HFFc6 (cell line): ENCODE measurements around the gene GPC6. TPM values are rescaled to one million over a fixed set of nuclear protein-coding genes. Genes with fewer than 3 reads are reported as not detected.

Source experiments
- DNase-seq: peaks from one replicate; pipeline ENCODE4 v3.0.0-alpha.2; 2018
- H3K27ac Mint-ChIP-seq: 2 replicates; pipeline ENCODE4 v1.8.0; 2020; ENCODE audit warnings: mild to moderate bottlenecking, mixed read lengths
- H3K27me3 Mint-ChIP-seq: 2 replicates; pipeline ENCODE4 v1.8.0; 2021; ENCODE audit warnings: mild to moderate bottlenecking, moderate library complexity, mixed read lengths; ENCODE audit not compliant: insufficient read depth
- H3K36me3 Mint-ChIP-seq: 2 replicates; pipeline ENCODE4 v1.8.0; 2021; ENCODE audit warnings: low read depth, mixed read lengths
- H3K4me1 Mint-ChIP-seq: 2 replicates; pipeline ENCODE4 v1.8.0; 2020; ENCODE audit warnings: low read depth, mixed read lengths
- H3K4me3 Mint-ChIP-seq: 2 replicates; pipeline ENCODE4 v1.8.0; 2020; ENCODE audit warnings: mild to moderate bottlenecking, moderate library complexity, mixed read lengths
- H3K9me3 Mint-ChIP-seq: 2 replicates; pipeline ENCODE4 v1.8.0; 2020; ENCODE audit warnings: mild to moderate bottlenecking, mixed read lengths
- total RNA-seq, 6 experiments: library from RNA; stranded (reverse); fragmentation: NEBNext Ultra II Directional; extraction: Animal tissue kit (Norgen Biotek cat#: 25700); gene quantifications; 2 replicates in 1 of 6; 3 replicates in 5 of 6; pipeline ENCODE4 v1.2.3, GENCODE V29; 2021
- TF ChIP-seq, protein P1 (sequence below): fragments of 200-600 bp; sonication (generic); IDR thresholded peaks from 2 replicates; pipeline ENCODE4 v1.5.0; 2021; ENCODE audit warnings: antibody characterized with exemption, mild to moderate bottlenecking

The GPC6 gene
- total RNA-seq, 6 experiments from 2014 or later, result 3.0 to 5.3 (median 4.4) TPM

- H3K9me3 Mint-ChIP-seq, result peaks cover 15% of the 10 kb centered on the region; the same call in 1 of the 2 replicates
- no peak overlapping the region for H3K27ac Mint-ChIP-seq
- DNase-seq, result no peak
- H3K4me3 Mint-ChIP-seq, result no peak overlapping the region
- H3K36me3 Mint-ChIP-seq, result peaks cover 6% of the 10 kb centered on the region; the same call in 1 of the 2 replicates
- H3K4me1 Mint-ChIP-seq, result no peaks in the 10 kb centered on the region; the same call in 1 of the 2 replicates
- H3K27me3 Mint-ChIP-seq, result no peaks in the 10 kb centered on the region; the same call in 1 of the 2 replicates
- TF ChIP-seq, protein P1, sequence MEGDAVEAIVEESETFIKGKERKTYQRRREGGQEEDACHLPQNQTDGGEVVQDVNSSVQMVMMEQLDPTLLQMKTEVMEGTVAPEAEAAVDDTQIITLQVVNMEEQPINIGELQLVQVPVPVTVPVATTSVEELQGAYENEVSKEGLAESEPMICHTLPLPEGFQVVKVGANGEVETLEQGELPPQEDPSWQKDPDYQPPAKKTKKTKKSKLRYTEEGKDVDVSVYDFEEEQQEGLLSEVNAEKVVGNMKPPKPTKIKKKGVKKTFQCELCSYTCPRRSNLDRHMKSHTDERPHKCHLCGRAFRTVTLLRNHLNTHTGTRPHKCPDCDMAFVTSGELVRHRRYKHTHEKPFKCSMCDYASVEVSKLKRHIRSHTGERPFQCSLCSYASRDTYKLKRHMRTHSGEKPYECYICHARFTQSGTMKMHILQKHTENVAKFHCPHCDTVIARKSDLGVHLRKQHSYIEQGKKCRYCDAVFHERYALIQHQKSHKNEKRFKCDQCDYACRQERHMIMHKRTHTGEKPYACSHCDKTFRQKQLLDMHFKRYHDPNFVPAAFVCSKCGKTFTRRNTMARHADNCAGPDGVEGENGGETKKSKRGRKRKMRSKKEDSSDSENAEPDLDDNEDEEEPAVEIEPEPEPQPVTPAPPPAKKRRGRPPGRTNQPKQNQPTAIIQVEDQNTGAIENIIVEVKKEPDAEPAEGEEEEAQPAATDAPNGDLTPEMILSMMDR, result no peak
Observed at GRCh38 chr13:93344048-93344705, 117.6 kb downstream of the GPC6 start.

DNA sequence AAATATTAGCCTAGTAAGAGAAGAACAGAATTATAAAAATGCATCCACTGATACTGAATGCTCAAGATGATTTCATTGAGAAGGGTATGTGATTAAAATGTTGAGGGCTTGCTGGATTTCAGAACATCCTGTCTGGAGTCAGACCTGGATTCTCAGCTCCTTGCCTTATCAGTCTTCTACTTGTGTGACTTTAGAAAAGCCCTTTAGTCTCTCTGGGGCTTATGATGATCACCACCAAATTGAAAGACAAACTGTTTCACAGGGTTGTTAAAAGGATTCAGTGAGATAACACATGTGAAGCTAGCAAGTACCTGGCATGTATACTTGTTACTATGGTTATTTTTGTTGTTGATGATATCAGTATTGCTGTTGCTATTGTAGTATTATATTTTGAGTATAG lies 118.4 kb downstream of the GPC6 start:
- no peak for DNase-seq
- H3K4me1 Mint-ChIP-seq, result no peaks in the 10 kb centered on the region
- no peak overlapping the region for H3K27ac Mint-ChIP-seq
- no peaks in the 10 kb centered on the region; the same call in 1 of the 2 replicates for H3K27me3 Mint-ChIP-seq
- TF ChIP-seq, protein P1, result no peak
- peaks cover 15% of the 10 kb centered on the region; the same call in 1 of the 2 replicates for H3K9me3 Mint-ChIP-seq
- peaks cover 6% of the 10 kb centered on the region; the same call in 1 of the 2 replicates for H3K36me3 Mint-ChIP-seq
- H3K4me3 Mint-ChIP-seq, result no peak overlapping the region

- H3K27me3 Mint-ChIP-seq, result no peaks in the 10 kb centered on the region; the same call in 1 of the 2 replicates
- H3K9me3 Mint-ChIP-seq, result peaks cover 15% of the 10 kb centered on the region; the same call in 1 of the 2 replicates
- H3K27ac Mint-ChIP-seq, result no peak overlapping the region
- no peaks in the 10 kb centered on the region for H3K4me1 Mint-ChIP-seq
- H3K36me3 Mint-ChIP-seq, result peaks cover 6% of the 10 kb centered on the region; the same call in 1 of the 2 replicates
- peak; percentile 6 for DNase-seq
- no peak overlapping the region for H3K4me3 Mint-ChIP-seq
- TF ChIP-seq, protein P1, result no peak
Observed at GRCh38 chr13:93345770-93346169, 119.2 kb downstream of the GPC6 start.

- TF ChIP-seq, protein P1, result no peak
- peaks cover 5% of the 10 kb centered on the region; the same call in 1 of the 2 replicates for H3K27me3 Mint-ChIP-seq
Observed at GRCh38 chr13:93352616-93353015, 126.0 kb downstream of the GPC6 start.

GRCh38 chr13:93355094-93355493 lies 128.5 kb downstream of the GPC6 start:
- no peak for DNase-seq
- Mint-ChIP-seq H3K4me3 (no peak overlapping the region), H3K27ac (no peak overlapping the region), H3K36me3 (no peaks in the 10 kb centered on the region), H3K4me1 (no peaks in the 10 kb centered on the region), H3K27me3 (peaks cover 5% of the 10 kb centered on the region; the same call in 1 of the 2 replicates), H3K9me3 (no peaks in the 10 kb centered on the region)
- TF ChIP-seq, protein P1, result no peak

More at GRCh38 chr13:93352616-93353015, 126.0 kb downstream of the GPC6 start:
- no peak overlapping the region for H3K4me3 Mint-ChIP-seq
- no peaks in the 10 kb centered on the region for H3K4me1 Mint-ChIP-seq
- no peak for DNase-seq
- H3K36me3 Mint-ChIP-seq, result 0 out of 2 replicates have a peak, but pooled peaks cover under 1% of the 10 kb centered on the region
- peaks cover 2% of the 10 kb centered on the region; the same call in 1 of the 2 replicates for H3K9me3 Mint-ChIP-seq
- no peak overlapping the region for H3K27ac Mint-ChIP-seq
